Smooth muscle cell (in vitro differentiated cells): ENCODE data around the gene PLA2G4D. TPM values are rescaled to one million over a fixed set of nuclear protein-coding genes. Genes with fewer than 3 reads are reported as not detected.

ENCODE experiments used
- DNase-seq: peaks from one replicate; lab custom pipeline; 2025; ENCODE audit not compliant: unreplicated experiment; lab: John Stamatoyannopoulos, UW
- H2AFZ ChIP-seq: fragments of 200-600 bp; sonication (generic); 2 replicates; pipeline ENCODE4 v1.6.0; 2016; ENCODE audit warnings: antibody characterized with exemption, low read depth, mild to moderate bottlenecking
- H3F3A ChIP-seq: fragments of 200-600 bp; sonication (generic); 2 replicates; pipeline ENCODE4 v1.6.0; 2017; ENCODE audit warnings: antibody characterized with exemption, low read depth
- H3K27ac ChIP-seq: fragments of 200-600 bp; sonication (generic); 2 replicates; pipeline ENCODE4 v1.5.1; 2016; ENCODE audit warnings: low read depth, mild to moderate bottlenecking
- H3K27me3 ChIP-seq: fragments of 200-600 bp; sonication (generic); 2 replicates; pipeline ENCODE4 v1.6.1; 2016; ENCODE audit warnings: low read depth, mild to moderate bottlenecking
- H3K36me3 ChIP-seq: fragments of 200-600 bp; sonication (generic); 2 replicates; pipeline ENCODE4 v1.5.1; 2016; ENCODE audit warnings: low read depth
- H3K4me1 ChIP-seq: fragments of 200-600 bp; sonication (generic); 2 replicates; pipeline ENCODE4 v1.5.1; 2016; ENCODE audit warnings: low read depth
- H3K4me2 ChIP-seq: fragments of 200-600 bp; sonication (generic); 2 replicates; pipeline ENCODE4 v1.6.0; 2016; ENCODE audit warnings: mild to moderate bottlenecking
- H3K4me3 ChIP-seq: fragments of 200-600 bp; sonication (generic); 2 replicates; pipeline ENCODE4 v1.5.1; 2016; ENCODE audit warnings: mild to moderate bottlenecking
- H3K79me2 ChIP-seq: fragments of 200-600 bp; sonication (generic); 2 replicates; pipeline ENCODE4 v1.6.0; 2016; ENCODE audit warnings: low read depth, mild to moderate bottlenecking
- H3K9ac ChIP-seq: fragments of 200-600 bp; sonication (generic); 2 replicates; pipeline ENCODE4 v1.6.0; 2016; ENCODE audit warnings: low read depth
- H3K9me3 ChIP-seq: fragments of 200-600 bp; sonication (generic); replicated peaks from 2 replicates; pipeline ENCODE4 v1.5.1; 2016; ENCODE audit warnings: low read depth
- H4K20me1 ChIP-seq: fragments of 200-600 bp; sonication (generic); 2 replicates; pipeline ENCODE4 v1.6.0; 2016; ENCODE audit warnings: low read depth
- CTCF ChIP-seq: fragments of 200-600 bp; sonication (generic); IDR thresholded peaks from 2 replicates; pipeline ENCODE4 v1.5.1; 2017; ENCODE audit warnings: borderline replicate concordance, mild to moderate bottlenecking, antibody characterized with exemption; ENCODE audit not compliant: insufficient read depth, poor library complexity, severe bottlenecking
- WGBS: methylation state at CpG from one replicate; pipeline ENCODE4 v1.1.7; 2016; ENCODE audit warnings: low lambda C conversion rate; 5-methylcytosine and 5-hydroxymethylcytosine counted together
- polyA plus RNA-seq: library from polyadenylated mRNA; unstranded; fragments of >200 nt; fragmentation: Nextera tagmentation; extraction: Ambion mirVana; gene quantifications from 2 replicates; pipeline ENCODE4 v1.2.1, GENCODE V29; 2016
- total RNA-seq: library from RNA; depleted of rRNA; stranded (reverse); fragments of >200 nt; gene quantifications from 2 replicates; pipeline ENCODE4 v1.2.3, GENCODE V29; 2014

Gene PLA2G4D
- total and polyA plus RNA-seq, 2 experiments from 2014 or later = 0.17 to 0.36 TPM

- Histone ChIP-seq H2AFZ (no peak overlapping the region), H3K36me3 (no peaks in the 10 kb centered on the region), H3K9me3 (no peaks in the 10 kb centered on the region), H3K4me3 (no peak overlapping the region), H3K27me3 (peaks cover 14% of the 10 kb centered on the region), H3K4me2 (no peak overlapping the region), H3F3A (no peaks in the 10 kb centered on the region), H3K79me2 (no peaks in the 10 kb centered on the region), H4K20me1 (no peaks in the 10 kb centered on the region), H3K27ac (no peak overlapping the region), H3K9ac (no peak overlapping the region), H3K4me1 (no peaks in the 10 kb centered on the region)
- WGBS = 83% methylated on average over 7 of the region's 7 CpGs
- DNase-seq = no peak
- TF ChIP-seq CTCF = no peak
Measured at GRCh38 chr15:42141246-42141645, 46.9 kb upstream of the PLA2G4D start.

DNA sequence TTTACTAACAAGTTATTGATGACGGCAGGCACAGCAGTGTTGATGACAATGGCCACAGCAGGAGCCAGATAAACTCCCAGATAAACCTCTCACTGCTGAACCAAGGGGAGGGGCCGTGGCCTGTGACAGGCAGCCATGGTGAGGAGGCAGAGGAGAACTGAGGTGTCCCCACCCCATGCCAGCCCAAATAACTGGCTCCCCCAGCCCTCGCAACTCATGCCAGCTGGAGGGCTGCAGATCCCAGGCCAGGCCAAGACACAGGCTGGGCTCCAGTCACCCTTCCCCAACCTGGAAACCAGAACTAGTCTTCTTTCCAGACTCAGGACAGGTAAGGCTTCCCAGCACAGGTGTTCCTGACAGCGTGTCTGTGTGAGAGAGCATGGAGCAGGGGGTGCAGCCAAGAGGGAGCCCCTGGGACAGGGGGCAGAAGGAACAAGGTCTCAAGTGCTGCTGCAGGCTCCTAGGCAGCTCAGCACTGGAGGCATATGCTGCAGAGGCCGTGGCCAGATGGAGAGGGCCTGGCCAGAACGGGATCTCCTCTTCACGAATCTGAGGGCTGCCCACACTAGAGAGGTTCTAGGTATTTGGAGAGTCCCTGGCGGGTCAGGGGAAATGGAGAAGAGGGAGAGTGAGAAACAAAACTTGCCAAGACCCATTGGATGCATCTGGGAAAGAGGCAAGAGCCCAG, 46.2 kb upstream of the PLA2G4D start:
- H4K20me1 ChIP-seq = no peaks in the 10 kb centered on the region
- no peaks in the 10 kb centered on the region for H3K36me3 ChIP-seq
- H2AFZ ChIP-seq = no peak overlapping the region
- no peak overlapping the region for H3K4me2 ChIP-seq
- DNase-seq = no peak
- TF ChIP-seq CTCF = no peak
- no peak overlapping the region for H3K9ac ChIP-seq
- peaks cover 14% of the 10 kb centered on the region for H3K27me3 ChIP-seq
- no peaks in the 10 kb centered on the region for H3K4me1 ChIP-seq
- H3F3A ChIP-seq = no peaks in the 10 kb centered on the region
- no peaks in the 10 kb centered on the region for H3K9me3 ChIP-seq
- WGBS = 82% methylated on average over 8 of the region's 8 CpGs
- no peaks in the 10 kb centered on the region for H3K79me2 ChIP-seq
- H3K4me3 ChIP-seq = no peak overlapping the region
- no peak overlapping the region for H3K27ac ChIP-seq

GRCh38 chr15:42139596-42139995, 45.2 kb upstream of the PLA2G4D start:
- H3K4me2 ChIP-seq = no peak overlapping the region
- no peak for DNase-seq
- no peaks in the 10 kb centered on the region for H3K4me1 ChIP-seq
- H3K79me2 ChIP-seq = no peaks in the 10 kb centered on the region
- WGBS = 77% methylated on average over 6 of the region's 6 CpGs
- no peaks in the 10 kb centered on the region for H3K36me3 ChIP-seq
- no peaks in the 10 kb centered on the region for H3F3A ChIP-seq
- no peaks in the 10 kb centered on the region for H3K9me3 ChIP-seq
- H2AFZ ChIP-seq = no peak overlapping the region
- no peaks in the 10 kb centered on the region for H4K20me1 ChIP-seq
- no peak overlapping the region for H3K4me3 ChIP-seq
- no peak for TF ChIP-seq CTCF
- peaks cover 8% of the 10 kb centered on the region for H3K27me3 ChIP-seq
- H3K9ac ChIP-seq = no peak overlapping the region
- no peak overlapping the region for H3K27ac ChIP-seq

DNA sequence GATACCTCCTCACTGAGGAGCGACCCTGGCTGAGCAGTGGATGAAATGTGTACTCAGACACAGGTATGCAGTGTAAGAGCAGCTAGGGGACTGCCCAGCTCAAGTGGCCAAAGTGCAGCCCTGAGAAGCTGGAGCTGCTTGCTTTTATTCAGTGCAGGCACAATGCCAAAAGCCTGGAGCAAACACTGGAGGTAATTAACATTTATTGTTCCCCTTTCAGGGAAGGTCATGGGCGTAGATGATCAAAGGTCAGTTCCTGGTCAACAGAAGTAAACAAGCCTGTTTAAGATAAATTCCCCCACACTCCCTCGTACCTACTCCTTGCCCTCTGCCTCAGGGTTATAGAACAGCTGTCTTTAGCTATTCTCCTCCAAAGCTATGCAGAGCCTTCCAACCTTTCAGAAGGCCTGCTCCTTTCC, 44.6 kb upstream of the PLA2G4D start:
- Histone ChIP-seq H3K36me3 (no peaks in the 10 kb centered on the region), H3K4me3 (no peak overlapping the region), H2AFZ (no peak overlapping the region), H4K20me1 (no peaks in the 10 kb centered on the region), H3K27me3 (peaks cover 3% of the 10 kb centered on the region), H3K4me1 (no peaks in the 10 kb centered on the region), H3K27ac (no peak overlapping the region), H3K9ac (no peak overlapping the region), H3K79me2 (no peaks in the 10 kb centered on the region), H3F3A (no peaks in the 10 kb centered on the region), H3K9me3 (no peaks in the 10 kb centered on the region), H3K4me2 (no peak overlapping the region)
- 86% methylated on average over 3 of the region's 3 CpGs for WGBS
- DNase-seq = no peak
- TF ChIP-seq CTCF = no peak
